ENCODE data around the gene ASAH2. TPM values are rescaled to one million over a fixed set of nuclear protein-coding genes. Genes with fewer than 3 reads are reported as not detected.
A peak's percentile ranks its signal among the peaks of the same experiment; 100 is the strongest.

ASAH2 gene
- total RNA-seq, 3 donors from 2014 or later (not counting 1 experiment from before 2014, with no cell fraction given), result 0.79 to 3.4 (median 2.9) TPM

DNA sequence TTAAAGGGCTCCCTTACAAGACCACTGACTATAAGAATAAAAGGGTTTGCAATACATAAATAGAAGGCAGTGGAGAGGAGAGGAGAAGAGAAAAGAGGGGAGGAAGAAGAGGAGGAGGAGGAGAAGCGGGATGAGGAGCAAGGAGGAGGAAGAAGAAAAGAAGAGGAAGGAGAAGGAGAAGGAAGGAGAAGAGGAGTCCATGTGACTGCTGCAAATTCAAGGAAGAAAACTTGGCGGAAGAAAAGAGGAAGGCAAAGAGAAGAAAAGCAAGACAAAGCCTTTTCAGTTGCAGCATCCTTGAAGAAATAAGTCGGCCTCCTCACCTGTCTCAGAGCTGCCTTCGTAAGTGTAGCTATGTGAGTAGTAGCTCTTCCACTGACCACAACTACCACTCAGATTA, 22.6 kb downstream of the ASAH2 start:
- no peak overlapping the region for H3K4me3 Mint-ChIP-seq
- 78% methylated on average over 3 of the region's 4 CpGs for WGBS (ENCODE audit: insufficient coverage)
- Histone ChIP-seq H3K4me3 (ENCODE audit: low read length) (no peak overlapping the region), H3K36me3 (ENCODE audit: control insufficient read depth, insufficient read depth, low read length) (no peaks in the 10 kb centered on the region), H3K27ac (ENCODE audit: low read length) (no peak overlapping the region), H3K9me3 (ENCODE audit: control insufficient read depth, insufficient read depth, low read length) (no peaks in the 10 kb centered on the region), H3K27me3 (ENCODE audit: control insufficient read depth, insufficient read depth, low read length) (peaks cover 3% of the 10 kb centered on the region), H3K4me1 (ENCODE audit: control insufficient read depth, insufficient read depth, low read length) (no peaks in the 10 kb centered on the region)
- H3K9me3 Mint-ChIP-seq, result no peaks in the 10 kb centered on the region
- no peak overlapping the region for H3K27ac Mint-ChIP-seq
- no peaks in the 10 kb centered on the region for H3K4me1 Mint-ChIP-seq
- ATAC-seq, result no peak
- H3K27me3 Mint-ChIP-seq (ENCODE audit: low read depth in 2 of 2), result peaks cover 20 to 32% of the 10 kb centered on the region in 2 donors
- H3K36me3 Mint-ChIP-seq, result no peaks in the 10 kb centered on the region
- intact Hi-C loops (cut with micrococcal nuclease), result no loop called here
- TF ChIP-seq, protein P1, sequence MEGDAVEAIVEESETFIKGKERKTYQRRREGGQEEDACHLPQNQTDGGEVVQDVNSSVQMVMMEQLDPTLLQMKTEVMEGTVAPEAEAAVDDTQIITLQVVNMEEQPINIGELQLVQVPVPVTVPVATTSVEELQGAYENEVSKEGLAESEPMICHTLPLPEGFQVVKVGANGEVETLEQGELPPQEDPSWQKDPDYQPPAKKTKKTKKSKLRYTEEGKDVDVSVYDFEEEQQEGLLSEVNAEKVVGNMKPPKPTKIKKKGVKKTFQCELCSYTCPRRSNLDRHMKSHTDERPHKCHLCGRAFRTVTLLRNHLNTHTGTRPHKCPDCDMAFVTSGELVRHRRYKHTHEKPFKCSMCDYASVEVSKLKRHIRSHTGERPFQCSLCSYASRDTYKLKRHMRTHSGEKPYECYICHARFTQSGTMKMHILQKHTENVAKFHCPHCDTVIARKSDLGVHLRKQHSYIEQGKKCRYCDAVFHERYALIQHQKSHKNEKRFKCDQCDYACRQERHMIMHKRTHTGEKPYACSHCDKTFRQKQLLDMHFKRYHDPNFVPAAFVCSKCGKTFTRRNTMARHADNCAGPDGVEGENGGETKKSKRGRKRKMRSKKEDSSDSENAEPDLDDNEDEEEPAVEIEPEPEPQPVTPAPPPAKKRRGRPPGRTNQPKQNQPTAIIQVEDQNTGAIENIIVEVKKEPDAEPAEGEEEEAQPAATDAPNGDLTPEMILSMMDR (IDR thresholded peaks at IDR 0.05), result no peak
- DNase-seq, result no peak

DNA sequence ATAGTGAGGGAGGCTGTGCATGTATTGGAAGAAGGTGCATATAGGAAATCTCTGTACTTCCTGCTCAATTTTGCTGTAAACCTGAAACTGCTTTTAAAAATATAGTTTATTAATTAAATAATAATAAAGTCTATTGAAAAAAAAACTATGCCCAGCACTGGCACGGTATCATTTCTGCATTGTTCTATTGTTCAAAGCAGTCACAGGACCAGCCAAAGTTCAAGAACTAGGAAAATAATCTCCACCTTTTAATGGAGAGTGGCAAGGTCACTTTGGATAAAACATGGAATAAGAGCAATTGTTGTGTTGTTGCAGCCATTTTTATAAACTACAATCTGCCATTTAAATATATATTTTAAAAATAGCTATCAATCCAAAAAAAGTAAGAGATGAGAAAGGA, 24.7 kb downstream of the ASAH2 start:
- Mint-ChIP-seq H3K4me3 (no peak overlapping the region), H3K27me3 (ENCODE audit: low read depth in 2 of 2) (peaks cover 18 to 20% of the 10 kb centered on the region in 2 donors), H3K27ac (no peak overlapping the region), H3K36me3 (no peaks in the 10 kb centered on the region), H3K9me3 (no peaks in the 10 kb centered on the region), H3K4me1 (no peaks in the 10 kb centered on the region)
- DNase-seq, result no peak
- Histone ChIP-seq H3K4me1 (ENCODE audit: control insufficient read depth, insufficient read depth, low read length) (no peaks in the 10 kb centered on the region), H3K4me3 (ENCODE audit: low read length) (no peak overlapping the region), H3K9me3 (ENCODE audit: control insufficient read depth, insufficient read depth, low read length) (no peaks in the 10 kb centered on the region), H3K36me3 (ENCODE audit: control insufficient read depth, insufficient read depth, low read length) (no peaks in the 10 kb centered on the region), H3K27ac (ENCODE audit: low read length) (no peak overlapping the region), H3K27me3 (ENCODE audit: control insufficient read depth, insufficient read depth, low read length) (peaks cover 3% of the 10 kb centered on the region)
- WGBS (ENCODE audit: insufficient coverage), result 100% methylated on average over 1 of the region's 1 CpG
- intact Hi-C loops (cut with micrococcal nuclease), result no loop called here
- TF ChIP-seq, protein P1 (IDR thresholded peaks at IDR 0.05), result no peak
- ATAC-seq, result no peak

DNA sequence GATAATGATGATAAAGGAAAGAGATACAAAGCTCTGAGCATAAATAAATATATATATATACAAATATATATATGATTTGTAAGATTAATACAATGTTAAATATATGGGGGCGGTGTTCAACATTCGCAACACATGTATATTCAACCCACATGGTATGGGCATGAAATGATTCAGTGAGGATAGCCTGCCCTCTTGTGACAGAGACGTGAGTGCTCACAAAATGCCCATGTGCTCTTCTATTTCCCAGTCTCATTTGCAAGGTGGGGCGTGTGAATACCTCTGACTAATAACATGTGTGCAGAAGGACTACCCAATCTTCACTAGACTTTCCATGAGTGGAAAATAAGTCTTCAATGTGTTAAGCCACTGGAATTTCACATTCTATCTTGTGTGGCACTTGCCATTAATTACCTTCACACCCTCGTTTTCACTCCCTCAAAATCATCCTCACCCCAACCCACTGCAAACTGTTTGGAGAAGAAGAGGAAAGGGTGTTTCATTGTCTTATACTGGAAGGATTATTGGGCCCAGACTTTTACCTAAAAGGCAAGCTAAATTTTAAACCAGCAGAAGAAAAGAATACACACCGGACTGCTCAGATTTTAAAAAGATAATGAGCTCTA, 26.9 kb downstream of the ASAH2 start:
- Mint-ChIP-seq H3K4me3 (no peak overlapping the region), H3K36me3 (no peaks in the 10 kb centered on the region), H3K4me1 (no peaks in the 10 kb centered on the region), H3K9me3 (no peaks in the 10 kb centered on the region), H3K27me3 (ENCODE audit: low read depth in 2 of 2) (peaks cover 8 to 22% of the 10 kb centered on the region in 2 donors), H3K27ac (no peak overlapping the region)
- WGBS (ENCODE audit: insufficient coverage), result 42% methylated on average over 3 of the region's 6 CpGs
- Histone ChIP-seq H3K27me3 (ENCODE audit: control insufficient read depth, insufficient read depth, low read length) (peaks cover 3% of the 10 kb centered on the region), H3K4me1 (ENCODE audit: control insufficient read depth, insufficient read depth, low read length) (no peaks in the 10 kb centered on the region), H3K27ac (ENCODE audit: low read length) (no peak overlapping the region), H3K9me3 (ENCODE audit: control insufficient read depth, insufficient read depth, low read length) (no peaks in the 10 kb centered on the region), H3K4me3 (ENCODE audit: low read length) (no peak overlapping the region), H3K36me3 (ENCODE audit: control insufficient read depth, insufficient read depth, low read length) (no peaks in the 10 kb centered on the region)
- DNase-seq, result peak in 1 of 2 donors; percentile 52
- intact Hi-C loops (cut with micrococcal nuclease), result loop anchor here (5.0 kb wide), 1 partner anchor 632 kb away; no protein-coding TSS in a partner anchor
- ATAC-seq, result peak in 1 of 3 donors; percentile 54
- TF ChIP-seq, protein P1 (IDR thresholded peaks at IDR 0.05), result no peak

DNA sequence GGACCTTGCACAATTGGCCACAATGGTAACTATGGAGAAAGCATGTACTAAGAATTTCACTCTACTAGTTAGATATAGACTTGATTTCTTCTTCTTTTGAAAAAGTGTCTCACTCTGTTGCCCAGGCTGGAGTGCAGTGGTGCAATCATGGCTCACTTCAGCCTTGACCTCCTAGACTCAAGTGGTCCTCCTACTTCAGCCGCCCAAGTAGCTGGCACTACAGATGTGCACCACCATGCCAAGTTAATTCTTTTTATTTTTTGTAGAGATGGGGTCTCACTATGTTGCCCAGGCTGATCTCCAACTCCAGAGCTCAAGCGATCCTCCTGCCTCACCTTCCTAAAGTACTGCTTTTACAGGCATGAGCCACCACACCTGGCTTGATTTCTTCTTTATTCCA, 29.1 kb downstream of the ASAH2 start:
- TF ChIP-seq, protein P1 (IDR thresholded peaks at IDR 0.05), result no peak
- 88% methylated on average over 2 of the region's 2 CpGs for WGBS (ENCODE audit: insufficient coverage)
- ATAC-seq (no peak), DNase-seq (no peak)
- H3K27ac ChIP-seq (ENCODE audit: low read length), result no peak overlapping the region
- intact Hi-C loops (cut with micrococcal nuclease), result loop anchor here (5.0 kb wide), 1 partner anchor 630 kb away; no protein-coding TSS in a partner anchor
- Mint-ChIP-seq H3K36me3 (no peaks in the 10 kb centered on the region), H3K9me3 (no peaks in the 10 kb centered on the region), H3K27me3 (ENCODE audit: low read depth in 2 of 2) (peaks cover 0 to 11% of the 10 kb centered on the region in 2 donors), H3K27ac (no peak overlapping the region), H3K4me1 (no peaks in the 10 kb centered on the region), H3K4me3 (no peak overlapping the region)
- H3K9me3 ChIP-seq (ENCODE audit: control insufficient read depth, insufficient read depth, low read length), result no peaks in the 10 kb centered on the region
- no peak overlapping the region for H3K4me3 ChIP-seq (ENCODE audit: low read length)
- H3K4me1 ChIP-seq (ENCODE audit: control insufficient read depth, insufficient read depth, low read length), result no peaks in the 10 kb centered on the region
- H3K27me3 ChIP-seq (ENCODE audit: control insufficient read depth, insufficient read depth, low read length), result peaks cover 3% of the 10 kb centered on the region
- H3K36me3 ChIP-seq (ENCODE audit: control insufficient read depth, insufficient read depth, low read length), result no peaks in the 10 kb centered on the region

Data from natural killer cell (primary cell).